ENCODE data around the gene PNRC1. TPM values are rescaled to one million over a fixed set of nuclear protein-coding genes. Genes with fewer than 3 reads are reported as not detected.
"Not testable (repeated sequence)": the region's sequence is repeated elsewhere in the genome, so short reads cannot be mapped to it uniquely, and the experiment has no call there.

Gene PNRC1
- total RNA-seq, 1 donor: 95.2 TPM

- no peak overlapping the region for H2AFZ ChIP-seq (ENCODE audit: low read length)
- no peak overlapping the region for H3K27ac ChIP-seq (ENCODE audit: low read depth, low read length)
- H3K9me3 ChIP-seq (ENCODE audit: low read depth, low read length): no peaks in the 10 kb centered on the region
- TF ChIP-seq, protein P1, sequence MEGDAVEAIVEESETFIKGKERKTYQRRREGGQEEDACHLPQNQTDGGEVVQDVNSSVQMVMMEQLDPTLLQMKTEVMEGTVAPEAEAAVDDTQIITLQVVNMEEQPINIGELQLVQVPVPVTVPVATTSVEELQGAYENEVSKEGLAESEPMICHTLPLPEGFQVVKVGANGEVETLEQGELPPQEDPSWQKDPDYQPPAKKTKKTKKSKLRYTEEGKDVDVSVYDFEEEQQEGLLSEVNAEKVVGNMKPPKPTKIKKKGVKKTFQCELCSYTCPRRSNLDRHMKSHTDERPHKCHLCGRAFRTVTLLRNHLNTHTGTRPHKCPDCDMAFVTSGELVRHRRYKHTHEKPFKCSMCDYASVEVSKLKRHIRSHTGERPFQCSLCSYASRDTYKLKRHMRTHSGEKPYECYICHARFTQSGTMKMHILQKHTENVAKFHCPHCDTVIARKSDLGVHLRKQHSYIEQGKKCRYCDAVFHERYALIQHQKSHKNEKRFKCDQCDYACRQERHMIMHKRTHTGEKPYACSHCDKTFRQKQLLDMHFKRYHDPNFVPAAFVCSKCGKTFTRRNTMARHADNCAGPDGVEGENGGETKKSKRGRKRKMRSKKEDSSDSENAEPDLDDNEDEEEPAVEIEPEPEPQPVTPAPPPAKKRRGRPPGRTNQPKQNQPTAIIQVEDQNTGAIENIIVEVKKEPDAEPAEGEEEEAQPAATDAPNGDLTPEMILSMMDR (IDR thresholded peaks at IDR 0.05; ENCODE audit: extremely low read depth, low read depth, low read length): peak; percentile 53
- H3K4me3 ChIP-seq (ENCODE audit: insufficient read depth, low read length): no peak overlapping the region
- H4K20me1 ChIP-seq (ENCODE audit: insufficient read depth, low read length): no peaks in the 10 kb centered on the region
- peak; percentile 86 for DNase-seq (ENCODE audit: insufficient read length, low spot score, missing footprints)
- no peaks in the 10 kb centered on the region for H3K79me2 ChIP-seq (ENCODE audit: insufficient read depth, low read length)
- H3K4me1 ChIP-seq (ENCODE audit: insufficient read depth, low read length): no peaks in the 10 kb centered on the region
- H3K4me2 ChIP-seq (ENCODE audit: insufficient read depth, low read length): no peak overlapping the region
- H3K27me3 ChIP-seq (ENCODE audit: insufficient read depth, low read length): peaks cover 11% of the 10 kb centered on the region
- no peaks in the 10 kb centered on the region for H3K36me3 ChIP-seq (ENCODE audit: insufficient read depth, low read length)
These were observed 42.1 kb downstream of the PNRC1 start for GRCh38 chr6:89122625-89123024.

DNA sequence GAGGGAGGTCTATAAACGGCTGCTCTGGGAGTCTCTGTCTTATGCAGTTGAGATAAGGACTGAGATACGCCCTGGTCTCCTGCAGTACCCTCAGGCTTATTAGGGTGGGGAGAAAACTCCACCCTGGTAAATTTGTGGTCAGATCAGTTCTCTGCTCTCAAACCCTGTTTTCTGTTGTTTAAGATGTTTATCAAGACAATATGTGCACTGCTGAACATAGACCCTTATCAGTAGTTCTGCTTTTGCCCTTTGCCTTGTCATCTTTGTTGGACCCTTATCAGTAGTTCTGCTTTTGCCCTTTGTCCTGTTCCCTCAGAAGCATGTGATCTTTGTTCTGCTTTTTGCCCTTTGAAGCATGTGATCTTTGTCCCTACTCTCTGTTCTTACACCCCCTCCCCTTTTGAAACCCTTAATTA is 47.7 kb downstream of the PNRC1 start:
- not testable (repeated sequence) for H3K9me3 ChIP-seq (ENCODE audit: low read depth, low read length); H3K36me3 ChIP-seq (ENCODE audit: insufficient read depth, low read length); DNase-seq (ENCODE audit: insufficient read length, low spot score, missing footprints); H3K4me2 ChIP-seq (ENCODE audit: insufficient read depth, low read length); H3K27ac ChIP-seq (ENCODE audit: low read depth, low read length); H3K79me2 ChIP-seq (ENCODE audit: insufficient read depth, low read length); H2AFZ ChIP-seq (ENCODE audit: low read length); H3K27me3 ChIP-seq (ENCODE audit: insufficient read depth, low read length); H3K4me1 ChIP-seq (ENCODE audit: insufficient read depth, low read length); H3K4me3 ChIP-seq (ENCODE audit: insufficient read depth, low read length); H4K20me1 ChIP-seq (ENCODE audit: insufficient read depth, low read length)

DNA sequence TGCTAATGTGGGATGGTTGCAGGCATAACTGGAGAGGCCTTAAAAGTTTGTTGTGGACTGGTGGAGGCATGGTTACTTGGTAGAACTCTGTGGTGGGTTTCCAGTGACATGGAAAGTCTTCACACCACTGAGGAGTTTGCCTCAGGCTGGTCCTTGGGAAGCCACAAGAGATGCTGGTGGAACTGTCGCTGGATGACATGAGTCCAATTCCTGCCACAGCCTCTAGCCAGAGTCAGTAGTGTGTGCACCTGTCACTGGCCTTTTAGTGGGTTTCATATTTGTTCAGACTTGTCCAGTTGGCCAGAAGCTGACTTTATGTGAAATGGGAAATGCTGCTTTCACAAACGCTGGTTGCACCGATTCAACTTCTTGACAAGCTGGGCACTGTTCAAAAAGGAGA is 51.0 kb downstream of the PNRC1 start:
- DNase-seq (ENCODE audit: insufficient read length, low spot score, missing footprints): no peak

DNA sequence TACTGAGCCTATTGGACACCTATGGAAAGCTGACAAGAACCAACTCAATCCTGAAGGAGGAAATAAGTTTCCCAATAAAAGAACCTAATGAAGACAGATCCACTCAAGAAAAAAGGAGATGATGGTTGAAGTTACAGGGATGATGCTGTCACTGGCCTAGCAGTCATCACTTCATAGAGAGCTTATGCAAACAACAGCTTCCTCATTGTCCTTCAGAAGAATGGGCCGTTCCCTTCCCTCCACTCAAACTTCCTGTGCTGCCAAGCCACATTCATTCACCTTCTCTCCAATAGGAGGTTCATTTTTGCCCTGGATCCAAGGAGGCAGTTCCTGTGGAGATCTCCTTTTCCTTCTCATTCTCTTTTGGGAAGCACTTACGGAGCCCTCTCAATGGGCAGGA is 51.5 kb downstream of the PNRC1 start:
- H3K9me3 ChIP-seq (ENCODE audit: low read depth, low read length): no peaks in the 10 kb centered on the region
- H3K4me3 ChIP-seq (ENCODE audit: insufficient read depth, low read length): no peak overlapping the region
- H3K36me3 ChIP-seq (ENCODE audit: insufficient read depth, low read length): no peaks in the 10 kb centered on the region
- H3K27ac ChIP-seq (ENCODE audit: low read depth, low read length): no peak overlapping the region
- no peak overlapping the region for H3K4me2 ChIP-seq (ENCODE audit: insufficient read depth, low read length)
- peaks cover 4% of the 10 kb centered on the region for H3K27me3 ChIP-seq (ENCODE audit: insufficient read depth, low read length)
- TF ChIP-seq, protein P1 (IDR thresholded peaks at IDR 0.05; ENCODE audit: extremely low read depth, low read depth, low read length): no peak
- H4K20me1 ChIP-seq (ENCODE audit: insufficient read depth, low read length): no peaks in the 10 kb centered on the region
- H2AFZ ChIP-seq (ENCODE audit: low read length): no peak overlapping the region
- no peaks in the 10 kb centered on the region for H3K79me2 ChIP-seq (ENCODE audit: insufficient read depth, low read length)
- no peaks in the 10 kb centered on the region for H3K4me1 ChIP-seq (ENCODE audit: insufficient read depth, low read length)
- no peak for DNase-seq (ENCODE audit: insufficient read length, low spot score, missing footprints)

More for the DNA sequence above, 51.0 kb downstream of the PNRC1 start:
- H3K4me2 ChIP-seq (ENCODE audit: insufficient read depth, low read length): no peak overlapping the region
- TF ChIP-seq, protein P1 (IDR thresholded peaks at IDR 0.05; ENCODE audit: extremely low read depth, low read depth, low read length): no peak
- no peaks in the 10 kb centered on the region for H3K79me2 ChIP-seq (ENCODE audit: insufficient read depth, low read length)
- no peak overlapping the region for H2AFZ ChIP-seq (ENCODE audit: low read length)
- peaks cover 4% of the 10 kb centered on the region for H3K27me3 ChIP-seq (ENCODE audit: insufficient read depth, low read length)
- H3K36me3 ChIP-seq (ENCODE audit: insufficient read depth, low read length): no peaks in the 10 kb centered on the region
- no peaks in the 10 kb centered on the region for H3K4me1 ChIP-seq (ENCODE audit: insufficient read depth, low read length)
- no peak overlapping the region for H3K27ac ChIP-seq (ENCODE audit: low read depth, low read length)
- no peak overlapping the region for H3K4me3 ChIP-seq (ENCODE audit: insufficient read depth, low read length)
- no peaks in the 10 kb centered on the region for H3K9me3 ChIP-seq (ENCODE audit: low read depth, low read length)
- H4K20me1 ChIP-seq (ENCODE audit: insufficient read depth, low read length): no peaks in the 10 kb centered on the region

All from osteoblast (primary cell).